ENCODE data around the gene ADAMTSL5.

GRCh38 chr19:1478934-1479707, 33.7 kb downstream of the ADAMTSL5 start, which contains the start of gene C19orf25:
- TF ChIP-seq CTCF (conservative IDR thresholded peaks at IDR 0.05; ENCODE audit: low read length) (no peak), EZH2phosphoT487 (IDR thresholded peaks at IDR 0.05; ENCODE audit: borderline replicate concordance) (no peak)
